ENCODE measurements around the gene KIAA1549.
A peak's percentile ranks its signal among the peaks of the same experiment; 100 is the strongest.

DNA sequence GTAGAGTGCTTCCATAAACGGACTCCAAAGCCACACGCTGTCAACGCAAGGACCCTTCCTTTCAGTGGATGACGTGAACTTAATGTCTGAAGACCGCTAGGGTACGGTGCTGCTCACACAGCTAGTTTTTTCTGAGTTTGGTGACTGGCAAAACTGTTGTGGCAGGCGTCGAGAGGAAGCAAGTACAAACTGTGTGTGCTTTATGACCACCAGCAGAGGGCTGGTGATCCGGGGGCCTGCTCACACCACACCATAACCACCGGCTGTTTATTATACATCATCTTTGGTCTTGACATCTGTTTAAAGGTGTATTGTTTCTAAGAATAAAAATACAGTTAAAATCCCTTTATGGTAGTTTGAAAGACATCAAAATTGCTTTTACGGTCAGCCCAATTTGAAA, 146.1 kb downstream of the KIAA1549 start:
- TF ChIP-seq, protein P1, sequence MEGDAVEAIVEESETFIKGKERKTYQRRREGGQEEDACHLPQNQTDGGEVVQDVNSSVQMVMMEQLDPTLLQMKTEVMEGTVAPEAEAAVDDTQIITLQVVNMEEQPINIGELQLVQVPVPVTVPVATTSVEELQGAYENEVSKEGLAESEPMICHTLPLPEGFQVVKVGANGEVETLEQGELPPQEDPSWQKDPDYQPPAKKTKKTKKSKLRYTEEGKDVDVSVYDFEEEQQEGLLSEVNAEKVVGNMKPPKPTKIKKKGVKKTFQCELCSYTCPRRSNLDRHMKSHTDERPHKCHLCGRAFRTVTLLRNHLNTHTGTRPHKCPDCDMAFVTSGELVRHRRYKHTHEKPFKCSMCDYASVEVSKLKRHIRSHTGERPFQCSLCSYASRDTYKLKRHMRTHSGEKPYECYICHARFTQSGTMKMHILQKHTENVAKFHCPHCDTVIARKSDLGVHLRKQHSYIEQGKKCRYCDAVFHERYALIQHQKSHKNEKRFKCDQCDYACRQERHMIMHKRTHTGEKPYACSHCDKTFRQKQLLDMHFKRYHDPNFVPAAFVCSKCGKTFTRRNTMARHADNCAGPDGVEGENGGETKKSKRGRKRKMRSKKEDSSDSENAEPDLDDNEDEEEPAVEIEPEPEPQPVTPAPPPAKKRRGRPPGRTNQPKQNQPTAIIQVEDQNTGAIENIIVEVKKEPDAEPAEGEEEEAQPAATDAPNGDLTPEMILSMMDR (IDR thresholded peaks at IDR 0.05; ENCODE audit: control extremely low read depth in 1 of 3, insufficient read depth in 1 of 3, low read depth in 1 of 3, low read length in 3 of 3): peak in 2 of 3 experiments; percentile 6 to 26; a peak in 2 of 4 replicates
- no peak for TF ChIP-seq RFX5 (IDR thresholded peaks at IDR 0.05; ENCODE audit: borderline replicate concordance, low read depth, low read length)
- TF ChIP-seq KDM5A (IDR thresholded peaks at IDR 0.05; ENCODE audit: low read length): no peak
- no peak; a peak in 1 of 4 replicates for TF ChIP-seq RAD21 (IDR thresholded peaks at IDR 0.05 in 1 of 2, conservative IDR thresholded peaks at IDR 0.05 in 1 of 2; ENCODE audit: low read depth in 2 of 2, low read length in 2 of 2)
- no peak for TF ChIP-seq CEBPB (IDR thresholded peaks at IDR 0.05; ENCODE audit: low read depth, low read length)
- TF ChIP-seq ASH2L (IDR thresholded peaks at IDR 0.05; ENCODE audit: low read length): no peak
- no peak for TF ChIP-seq POLR2A (IDR thresholded peaks at IDR 0.05; ENCODE audit: control extremely low read depth in 1 of 2, low read depth in 2 of 2, low read length in 2 of 2)
- no peak for TF ChIP-seq EGR1 (IDR thresholded peaks at IDR 0.05; ENCODE audit: borderline replicate concordance, low read depth, low read length)
- no peak for TF ChIP-seq EP300 (IDR thresholded peaks at IDR 0.05; ENCODE audit: borderline replicate concordance in 1 of 2, low read depth in 2 of 2, low read length in 2 of 2)
- TF ChIP-seq SUZ12 (IDR thresholded peaks at IDR 0.05; ENCODE audit: low read length): no peak

Data from H1 (cell line).